ENCODE results near the gene MAP7D1.

DNA sequence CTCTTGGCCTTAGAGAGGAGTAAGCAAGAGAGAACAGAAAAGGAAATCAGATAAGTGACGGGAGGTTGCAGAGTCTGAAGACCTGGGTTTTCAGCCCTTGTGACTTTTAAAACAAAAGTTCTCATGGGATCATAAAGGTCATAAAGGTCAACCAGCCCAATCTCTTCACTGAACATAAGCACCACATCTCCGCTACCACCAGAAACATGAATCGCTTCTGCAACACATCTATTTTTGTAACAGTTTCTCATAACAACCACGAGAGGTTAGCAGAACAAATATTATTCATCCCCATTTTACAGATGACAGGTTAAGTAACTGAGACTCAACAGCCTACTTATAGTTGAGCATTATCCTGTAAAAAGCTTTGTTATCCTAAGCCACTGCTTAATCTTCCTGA, 12.5 kb upstream of the MAP7D1 start:
- no peak for TF ChIP-seq POLR2A (IDR thresholded peaks at IDR 0.05)
- TF ChIP-seq, protein P1, sequence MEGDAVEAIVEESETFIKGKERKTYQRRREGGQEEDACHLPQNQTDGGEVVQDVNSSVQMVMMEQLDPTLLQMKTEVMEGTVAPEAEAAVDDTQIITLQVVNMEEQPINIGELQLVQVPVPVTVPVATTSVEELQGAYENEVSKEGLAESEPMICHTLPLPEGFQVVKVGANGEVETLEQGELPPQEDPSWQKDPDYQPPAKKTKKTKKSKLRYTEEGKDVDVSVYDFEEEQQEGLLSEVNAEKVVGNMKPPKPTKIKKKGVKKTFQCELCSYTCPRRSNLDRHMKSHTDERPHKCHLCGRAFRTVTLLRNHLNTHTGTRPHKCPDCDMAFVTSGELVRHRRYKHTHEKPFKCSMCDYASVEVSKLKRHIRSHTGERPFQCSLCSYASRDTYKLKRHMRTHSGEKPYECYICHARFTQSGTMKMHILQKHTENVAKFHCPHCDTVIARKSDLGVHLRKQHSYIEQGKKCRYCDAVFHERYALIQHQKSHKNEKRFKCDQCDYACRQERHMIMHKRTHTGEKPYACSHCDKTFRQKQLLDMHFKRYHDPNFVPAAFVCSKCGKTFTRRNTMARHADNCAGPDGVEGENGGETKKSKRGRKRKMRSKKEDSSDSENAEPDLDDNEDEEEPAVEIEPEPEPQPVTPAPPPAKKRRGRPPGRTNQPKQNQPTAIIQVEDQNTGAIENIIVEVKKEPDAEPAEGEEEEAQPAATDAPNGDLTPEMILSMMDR (IDR thresholded peaks at IDR 0.05), result no peak
- no peak for TF ChIP-seq POLR2AphosphoS5 (IDR thresholded peaks at IDR 0.05)

Data from transverse colon (tissue), 4 donors.